Gastroesophageal sphincter (tissue), 4 donors: ENCODE data around the gene CTNNA1. TPM values are rescaled to one million over a fixed set of nuclear protein-coding genes. Genes with fewer than 3 reads are reported as not detected.
"Not testable (repeated sequence)": the region's sequence is repeated elsewhere in the genome, so short reads cannot be mapped to it uniquely, and the experiment has no call there.

Experiments used
- ATAC-seq: fragments of 150-250 bp; one replicate; pipeline ENCODE4 v1.9.1; 2016; ENCODE audit warnings: mild to moderate bottlenecking, moderate library complexity
- H3K27ac ChIP-seq, 4 donors: fragments of 200-600 bp; sonication (generic) in 3 of 4; 1 replicate in 3 of 4; 2 replicates in 1 of 4; pipeline ENCODE4 v1.5.1; 2016 to 2019
- H3K27me3 ChIP-seq: fragments of 200-600 bp; sonication (generic); one replicate; pipeline ENCODE4 v1.5.1; 2019
- H3K36me3 ChIP-seq, 2 donors: fragments of 200-600 bp; sonication (generic); one replicate each; pipeline ENCODE4 v1.5.1; 2019; ENCODE audit warnings: control low read depth in 1 of 2
- H3K4me1 ChIP-seq, 3 donors: fragments of 200-600 bp; sonication (generic); 1 replicate in 2 of 3; 2 replicates in 1 of 3; pipeline ENCODE4 v1.5.1; 2016 to 2019; ENCODE audit warnings: control low read depth in 2 of 3
- H3K4me3 ChIP-seq, 2 donors: fragments of 200-600 bp; sonication (generic); one replicate each; pipeline ENCODE4 v1.5.1; 2019; ENCODE audit warnings: mild to moderate bottlenecking in 1 of 2, moderate library complexity in 1 of 2
- H3K9me3 ChIP-seq, 3 donors: fragments of 200-600 bp; sonication (generic); one replicate each; pipeline ENCODE4 v1.5.1; 2017 to 2019; ENCODE audit warnings: control low read depth in 2 of 3
- CTCF ChIP-seq, 4 experiments: fragments of 200-600 bp in 2 of 4; fragments of 450-650 bp in 2 of 4; sonication (generic) in 1 of 4; IDR thresholded peaks; one replicate each; pipeline ENCODE4 v1.5.1; 2017 to 2019; ENCODE audit warnings: antibody characterized with exemption in 4 of 4, mild to moderate bottlenecking in 2 of 4, moderate library complexity in 2 of 4
- EP300 ChIP-seq: sonication (generic); formaldehyde crosslinking; IDR thresholded peaks from one replicate; pipeline ENCODE4 v1.6.1; 2017; ENCODE audit warnings: antibody characterized with exemption, mild to moderate bottlenecking
- POLR2A ChIP-seq, 2 donors: fragments of 450-650 bp; IDR thresholded peaks; one replicate each; pipeline ENCODE4 v1.6.1; 2017; ENCODE audit warnings: antibody characterized with exemption in 2 of 2, mild to moderate bottlenecking in 2 of 2, moderate library complexity in 1 of 2
- POLR2AphosphoS5 ChIP-seq: sonication (generic); formaldehyde crosslinking; IDR thresholded peaks from one replicate; pipeline ENCODE4 v1.6.1; 2017; ENCODE audit warnings: antibody characterized with exemption
- WGBS, 2 donors: methylation state at CpG; one replicate each; pipeline ENCODE4 v1.1.5; 2018; ENCODE audit warnings: low coverage in 1 of 2; 5-methylcytosine and 5-hydroxymethylcytosine counted together
- total RNA-seq, 4 donors: library from RNA; depleted of rRNA; stranded (reverse); fragments of >200 nt; gene quantifications; one replicate each; pipeline ENCODE4 v1.1.0, GENCODE V29; 2016

Gene CTNNA1
- total RNA-seq, 4 donors from 2014 or later: 289 to 425 (median 365) TPM

- Histone ChIP-seq H3K4me3 (no peak overlapping the region), H3K27ac (no peak overlapping the region), H3K36me3 (peaks cover 0 to 21% of the 10 kb centered on the region in 2 donors), H3K9me3 (peaks cover 0 to 12% (median 0%) of the 10 kb centered on the region in 3 donors), H3K4me1 (peaks cover 2 to 83% (median 9%) of the 10 kb centered on the region in 3 donors), H3K27me3 (no peaks in the 10 kb centered on the region)
- no peak for TF ChIP-seq CTCF (IDR thresholded peaks at IDR 0.05)
- TF ChIP-seq EP300: no peak
- TF ChIP-seq POLR2AphosphoS5: no peak
- no peak for TF ChIP-seq POLR2A (IDR thresholded peaks at IDR 0.05)
- WGBS, 2 donors: 67 to 81% methylated on average over 1 to 2 of the region's 3 CpGs
- ATAC-seq: no peak
Measured at GRCh38 chr5:138763037-138763778, 10.0 kb downstream of the CTNNA1 start.

DNA sequence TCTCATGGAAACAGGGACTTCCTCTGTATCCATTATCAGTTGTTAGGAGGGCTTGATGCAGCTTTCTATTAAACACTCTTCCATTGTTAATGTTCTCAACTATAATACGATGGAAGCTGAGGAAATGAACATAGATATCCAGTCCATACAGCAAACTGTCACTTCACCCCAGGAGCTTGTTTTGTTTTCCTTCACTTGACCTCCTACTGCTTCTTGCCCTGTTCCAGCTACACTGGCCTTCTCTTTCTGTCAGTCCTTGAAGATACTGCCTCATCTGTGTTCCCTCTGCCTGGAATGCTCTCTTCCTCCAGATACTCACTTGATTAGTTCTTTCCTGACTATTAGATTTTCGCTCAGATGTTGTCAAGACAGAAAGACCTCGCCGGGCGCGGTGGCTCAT lies 17.1 kb downstream of the CTNNA1 start:
- WGBS, 2 donors: 72% methylated on average over 2 of the region's 6 CpGs; no CpG with 5 or more reads in 1 of the 2 donors
- no peak overlapping the region for H3K27ac ChIP-seq
- no peaks in the 10 kb centered on the region for H3K9me3 ChIP-seq
- no peaks in the 10 kb centered on the region for H3K36me3 ChIP-seq
- H3K27me3 ChIP-seq: no peaks in the 10 kb centered on the region
- no peak for ATAC-seq
- TF ChIP-seq CTCF (IDR thresholded peaks at IDR 0.05) (no peak), EP300 (no peak), POLR2AphosphoS5 (no peak), POLR2A (IDR thresholded peaks at IDR 0.05) (no peak)
- H3K4me1 ChIP-seq: peaks cover 0 to 87% (median 29%) of the 10 kb centered on the region in 3 donors
- no peak overlapping the region for H3K4me3 ChIP-seq

DNA sequence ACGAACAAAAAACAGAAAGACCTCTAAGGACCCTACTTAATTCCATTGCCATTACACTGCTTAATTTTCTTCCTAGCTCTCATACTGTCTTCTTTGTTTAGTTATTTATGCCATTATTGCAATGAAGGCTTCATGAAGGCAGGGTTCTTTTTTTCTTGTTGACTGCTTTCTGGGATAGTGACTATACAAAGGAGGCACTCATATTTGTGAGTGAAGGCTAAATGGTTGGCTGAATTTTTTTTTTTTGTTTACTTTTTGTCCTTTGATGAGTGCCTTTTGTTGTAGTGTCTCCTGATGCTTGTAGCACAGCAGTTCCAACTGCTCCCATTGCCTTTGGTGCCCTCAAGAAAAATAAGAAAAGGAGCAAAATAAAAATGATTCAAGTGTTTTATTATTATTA lies 17.8 kb downstream of the CTNNA1 start:
- H3K27me3 ChIP-seq: no peaks in the 10 kb centered on the region
- ATAC-seq: no peak
- WGBS, 2 donors: 53 to 86% methylated on average over 1 of the region's 1 CpG

DNA sequence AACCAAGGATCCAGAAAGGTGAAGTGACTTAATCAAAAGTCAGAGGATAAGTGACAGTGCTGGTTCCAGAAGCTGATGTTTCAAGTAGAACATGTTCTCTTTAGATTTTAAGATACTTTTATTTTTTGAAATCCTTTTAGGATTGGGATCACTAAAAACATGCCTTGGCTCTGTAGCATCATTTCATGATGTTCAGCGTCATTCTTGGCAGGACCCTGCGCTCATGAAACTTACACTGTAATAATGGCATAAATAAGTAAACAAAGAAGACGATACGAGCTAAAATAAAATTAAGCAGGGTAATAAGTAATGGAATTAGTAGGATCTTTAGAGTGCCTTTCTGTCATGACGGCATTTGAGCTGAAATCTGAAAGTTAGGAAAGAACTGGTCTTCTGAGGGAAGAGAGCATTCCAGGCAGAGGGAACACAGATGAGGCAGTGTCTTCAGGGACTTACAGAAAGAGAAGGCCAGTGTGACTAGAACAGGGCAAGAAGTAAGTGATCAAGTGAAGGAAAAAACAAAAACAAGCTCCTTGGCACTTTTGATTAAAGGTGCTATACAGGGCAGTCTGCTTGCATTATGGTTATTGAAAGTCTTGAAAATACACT lies 19.9 kb downstream of the CTNNA1 start:
- H3K4me1 ChIP-seq: peaks cover 0 to 61% (median 26%) of the 10 kb centered on the region in 3 donors
- TF ChIP-seq EP300 (no peak), POLR2A (IDR thresholded peaks at IDR 0.05) (no peak), CTCF (IDR thresholded peaks at IDR 0.05) (no peak), POLR2AphosphoS5 (no peak)
- no peaks in the 10 kb centered on the region for H3K27me3 ChIP-seq
- WGBS, 2 donors: 9 to 20% methylated on average over 5 of the region's 5 CpGs
- H3K4me3 ChIP-seq: no peak overlapping the region
- H3K36me3 ChIP-seq: peaks cover 0 to 2% of the 10 kb centered on the region in 2 donors
- peak; percentile 53 for ATAC-seq
- peak overlapping the region in 2 of 4 donors; percentile 6 to 24 for H3K27ac ChIP-seq
- no peaks in the 10 kb centered on the region for H3K9me3 ChIP-seq

More for the DNA sequence above, 17.8 kb downstream of the CTNNA1 start:
- Histone ChIP-seq H3K9me3 (no peaks in the 10 kb centered on the region), H3K27ac (no peak overlapping the region), H3K36me3 (no peaks in the 10 kb centered on the region), H3K4me3 (no peak overlapping the region), H3K4me1 (peaks cover 0 to 82% (median 29%) of the 10 kb centered on the region in 3 donors)
- TF ChIP-seq POLR2A (IDR thresholded peaks at IDR 0.05) (no peak), EP300 (no peak), CTCF (IDR thresholded peaks at IDR 0.05) (no peak), POLR2AphosphoS5 (no peak)

DNA sequence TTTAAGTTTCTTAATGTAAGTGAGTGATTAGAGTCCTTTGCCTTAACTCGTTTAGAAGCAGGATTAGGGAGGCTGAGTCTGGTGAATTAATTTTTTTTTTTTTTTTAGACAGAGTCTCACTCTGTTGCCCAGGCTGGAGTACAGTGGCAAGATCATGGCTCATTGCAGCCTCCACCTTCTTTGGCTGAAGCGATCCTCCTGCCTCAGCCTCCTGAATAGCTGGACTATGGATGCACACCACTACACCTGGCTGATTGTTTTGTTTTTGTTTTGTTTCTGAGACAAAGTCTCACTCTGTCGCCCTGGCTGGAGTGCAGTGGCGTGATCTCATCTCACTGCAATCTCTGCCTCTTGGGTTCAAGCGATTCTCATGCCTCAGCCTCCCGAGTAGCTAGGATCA lies 20.4 kb downstream of the CTNNA1 start:
- H3K27me3 ChIP-seq, H3K36me3 ChIP-seq, ATAC-seq, H3K9me3 ChIP-seq, H3K4me3 ChIP-seq: not testable (repeated sequence)
- Histone ChIP-seq H3K27ac (peak overlapping the region in 1 of 4 donors; percentile 24), H3K4me1 (peaks cover 0 to 56% (median 25%) of the 10 kb centered on the region in 3 donors)
- 81% methylated on average over 5 to 6 of the region's 6 CpGs for WGBS, 2 donors
